ENCODE measurements around the gene PLCB1.

PLCB1 gene

GRCh38 chr20:8535403-8536261 lies 403.6 kb downstream of the PLCB1 start:
- H3K36me3 Mint-ChIP-seq (ENCODE audit: low read depth) = no peaks in the 10 kb centered on the region
- no peak overlapping the region for H3K27ac Mint-ChIP-seq
- H3K27me3 Mint-ChIP-seq (ENCODE audit: low read depth) = no peaks in the 10 kb centered on the region
- no peak overlapping the region for H3K4me3 Mint-ChIP-seq
- H3K9me3 Mint-ChIP-seq = no peaks in the 10 kb centered on the region
- no peaks in the 10 kb centered on the region for H3K4me1 Mint-ChIP-seq (ENCODE audit: low read depth)

GRCh38 chr20:8536262-8536618 lies 404.2 kb downstream of the PLCB1 start:
- Mint-ChIP-seq H3K4me1 (ENCODE audit: low read depth) (no peaks in the 10 kb centered on the region), H3K9me3 (no peaks in the 10 kb centered on the region), H3K4me3 (no peak overlapping the region), H3K36me3 (ENCODE audit: low read depth) (no peaks in the 10 kb centered on the region), H3K27ac (no peak overlapping the region), H3K27me3 (ENCODE audit: low read depth) (no peaks in the 10 kb centered on the region)

GRCh38 chr20:8540466-8540865 lies 408.4 kb downstream of the PLCB1 start:
- H3K36me3 Mint-ChIP-seq (ENCODE audit: low read depth) = no peaks in the 10 kb centered on the region
- H3K27me3 Mint-ChIP-seq (ENCODE audit: low read depth) = no peaks in the 10 kb centered on the region
- H3K9me3 Mint-ChIP-seq = no peaks in the 10 kb centered on the region
- no peak overlapping the region for H3K4me3 Mint-ChIP-seq
- no peaks in the 10 kb centered on the region for H3K4me1 Mint-ChIP-seq (ENCODE audit: low read depth)
- no peak overlapping the region for H3K27ac Mint-ChIP-seq

GRCh38 chr20:8542110-8542486 lies 410.0 kb downstream of the PLCB1 start:
- no peaks in the 10 kb centered on the region for H3K36me3 Mint-ChIP-seq (ENCODE audit: low read depth)
- H3K9me3 Mint-ChIP-seq = no peaks in the 10 kb centered on the region
- H3K4me1 Mint-ChIP-seq (ENCODE audit: low read depth) = no peaks in the 10 kb centered on the region
- H3K4me3 Mint-ChIP-seq = no peak overlapping the region
- no peak overlapping the region for H3K27ac Mint-ChIP-seq
- H3K27me3 Mint-ChIP-seq (ENCODE audit: low read depth) = no peaks in the 10 kb centered on the region

GRCh38 chr20:8545212-8545611 lies 413.1 kb downstream of the PLCB1 start:
- H3K27me3 Mint-ChIP-seq (ENCODE audit: low read depth) = no peaks in the 10 kb centered on the region
- H3K4me3 Mint-ChIP-seq = no peak overlapping the region
- no peak overlapping the region for H3K27ac Mint-ChIP-seq
- H3K9me3 Mint-ChIP-seq = no peaks in the 10 kb centered on the region
- no peaks in the 10 kb centered on the region for H3K36me3 Mint-ChIP-seq (ENCODE audit: low read depth)
- H3K4me1 Mint-ChIP-seq (ENCODE audit: low read depth) = no peaks in the 10 kb centered on the region

GRCh38 chr20:8547035-8547650 lies 415.1 kb downstream of the PLCB1 start:
- H3K9me3 Mint-ChIP-seq = no peaks in the 10 kb centered on the region
- H3K27me3 Mint-ChIP-seq (ENCODE audit: low read depth) = no peaks in the 10 kb centered on the region
- H3K27ac Mint-ChIP-seq = no peak overlapping the region
- H3K36me3 Mint-ChIP-seq (ENCODE audit: low read depth) = no peaks in the 10 kb centered on the region
- no peak overlapping the region for H3K4me3 Mint-ChIP-seq
- H3K4me1 Mint-ChIP-seq (ENCODE audit: low read depth) = no peaks in the 10 kb centered on the region

GRCh38 chr20:8547968-8548588 lies 416.0 kb downstream of the PLCB1 start:
- Mint-ChIP-seq H3K27ac (no peak overlapping the region), H3K4me1 (ENCODE audit: low read depth) (no peaks in the 10 kb centered on the region), H3K9me3 (no peaks in the 10 kb centered on the region), H3K27me3 (ENCODE audit: low read depth) (no peaks in the 10 kb centered on the region), H3K4me3 (no peak overlapping the region), H3K36me3 (ENCODE audit: low read depth) (no peaks in the 10 kb centered on the region)

GRCh38 chr20:8549192-8549591 lies 417.1 kb downstream of the PLCB1 start:
- Mint-ChIP-seq H3K27me3 (ENCODE audit: low read depth) (no peaks in the 10 kb centered on the region), H3K27ac (no peak overlapping the region), H3K4me1 (ENCODE audit: low read depth) (no peaks in the 10 kb centered on the region), H3K9me3 (no peaks in the 10 kb centered on the region), H3K4me3 (no peak overlapping the region), H3K36me3 (ENCODE audit: low read depth) (no peaks in the 10 kb centered on the region)

GRCh38 chr20:8557711-8558110 lies 425.6 kb downstream of the PLCB1 start:
- peaks cover 18% of the 10 kb centered on the region for H3K9me3 Mint-ChIP-seq
- H3K36me3 Mint-ChIP-seq (ENCODE audit: low read depth) = no peaks in the 10 kb centered on the region
- no peak overlapping the region for H3K27ac Mint-ChIP-seq
- H3K27me3 Mint-ChIP-seq (ENCODE audit: low read depth) = no peaks in the 10 kb centered on the region
- H3K4me3 Mint-ChIP-seq = no peak overlapping the region
- H3K4me1 Mint-ChIP-seq (ENCODE audit: low read depth) = no peaks in the 10 kb centered on the region

- no peaks in the 10 kb centered on the region for H3K27me3 Mint-ChIP-seq (ENCODE audit: low read depth)
- no peaks in the 10 kb centered on the region for H3K36me3 Mint-ChIP-seq (ENCODE audit: low read depth)
- H3K9me3 Mint-ChIP-seq = peaks cover 14% of the 10 kb centered on the region
- no peak overlapping the region for H3K4me3 Mint-ChIP-seq
- no peak overlapping the region for H3K27ac Mint-ChIP-seq
- H3K4me1 Mint-ChIP-seq (ENCODE audit: low read depth) = no peaks in the 10 kb centered on the region
These were observed 430.3 kb downstream of the PLCB1 start for GRCh38 chr20:8562356-8562755.

GRCh38 chr20:8568075-8568474 lies 436.0 kb downstream of the PLCB1 start:
- Mint-ChIP-seq H3K4me3 (no peak overlapping the region), H3K4me1 (ENCODE audit: low read depth) (no peaks in the 10 kb centered on the region), H3K36me3 (ENCODE audit: low read depth) (no peaks in the 10 kb centered on the region), H3K27ac (no peak overlapping the region), H3K27me3 (ENCODE audit: low read depth) (no peaks in the 10 kb centered on the region), H3K9me3 (no peaks in the 10 kb centered on the region)

GRCh38 chr20:8569766-8570165 lies 437.7 kb downstream of the PLCB1 start:
- Mint-ChIP-seq H3K27ac (no peak overlapping the region), H3K27me3 (ENCODE audit: low read depth) (no peaks in the 10 kb centered on the region), H3K4me1 (ENCODE audit: low read depth) (no peaks in the 10 kb centered on the region), H3K4me3 (no peak overlapping the region), H3K36me3 (ENCODE audit: low read depth) (no peaks in the 10 kb centered on the region), H3K9me3 (no peaks in the 10 kb centered on the region)

GRCh38 chr20:8571611-8572010 lies 439.5 kb downstream of the PLCB1 start:
- H3K27ac Mint-ChIP-seq = no peak overlapping the region
- no peaks in the 10 kb centered on the region for H3K27me3 Mint-ChIP-seq (ENCODE audit: low read depth)
- no peaks in the 10 kb centered on the region for H3K4me1 Mint-ChIP-seq (ENCODE audit: low read depth)
- H3K36me3 Mint-ChIP-seq (ENCODE audit: low read depth) = no peaks in the 10 kb centered on the region
- H3K9me3 Mint-ChIP-seq = no peaks in the 10 kb centered on the region
- H3K4me3 Mint-ChIP-seq = no peak overlapping the region

GRCh38 chr20:8573686-8574085 lies 441.6 kb downstream of the PLCB1 start:
- no peaks in the 10 kb centered on the region for H3K36me3 Mint-ChIP-seq (ENCODE audit: low read depth)
- H3K9me3 Mint-ChIP-seq = no peaks in the 10 kb centered on the region
- no peak overlapping the region for H3K4me3 Mint-ChIP-seq
- no peak overlapping the region for H3K27ac Mint-ChIP-seq
- no peaks in the 10 kb centered on the region for H3K27me3 Mint-ChIP-seq (ENCODE audit: low read depth)
- no peaks in the 10 kb centered on the region for H3K4me1 Mint-ChIP-seq (ENCODE audit: low read depth)

- H3K4me1 Mint-ChIP-seq (ENCODE audit: low read depth) = no peaks in the 10 kb centered on the region
- no peaks in the 10 kb centered on the region for H3K9me3 Mint-ChIP-seq
- H3K36me3 Mint-ChIP-seq (ENCODE audit: low read depth) = no peaks in the 10 kb centered on the region
- H3K27me3 Mint-ChIP-seq (ENCODE audit: low read depth) = no peaks in the 10 kb centered on the region
- no peak overlapping the region for H3K27ac Mint-ChIP-seq
- no peak overlapping the region for H3K4me3 Mint-ChIP-seq
These were observed 443.0 kb downstream of the PLCB1 start for GRCh38 chr20:8575114-8575513.
